ENCODE measurements around the gene BAK1.

DNA sequence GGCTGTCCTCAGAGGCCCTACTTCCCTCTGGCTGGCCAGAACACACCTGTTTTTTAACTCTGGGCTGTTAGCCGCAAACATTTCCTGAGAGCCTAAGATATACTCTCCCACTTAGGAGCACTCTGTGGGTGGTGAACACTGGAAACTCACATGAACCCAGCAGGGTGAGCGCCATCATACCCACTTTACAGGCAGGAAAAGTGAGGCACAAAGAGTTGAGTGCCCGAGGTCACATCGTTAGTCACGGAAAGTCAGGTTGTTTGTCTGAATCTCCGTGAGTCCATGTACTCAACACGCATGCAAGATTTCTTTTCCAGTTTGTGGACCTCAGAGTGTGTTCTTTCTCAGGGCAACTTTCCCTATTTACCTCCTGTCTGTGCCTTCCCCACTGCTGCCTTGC is 1.9 kb downstream of the BAK1 start:
- TF ChIP-seq EZH2 (IDR thresholded peaks at IDR 0.05; ENCODE audit: insufficient read depth, poor library complexity, severe bottlenecking) (no peak), EZH2phosphoT487 (IDR thresholded peaks at IDR 0.05; ENCODE audit: insufficient read depth, low read depth) (no peak)

Data from GM23248 (cell line).